ENCODE measurements around the gene BEX3.

Gene BEX3

DNA sequence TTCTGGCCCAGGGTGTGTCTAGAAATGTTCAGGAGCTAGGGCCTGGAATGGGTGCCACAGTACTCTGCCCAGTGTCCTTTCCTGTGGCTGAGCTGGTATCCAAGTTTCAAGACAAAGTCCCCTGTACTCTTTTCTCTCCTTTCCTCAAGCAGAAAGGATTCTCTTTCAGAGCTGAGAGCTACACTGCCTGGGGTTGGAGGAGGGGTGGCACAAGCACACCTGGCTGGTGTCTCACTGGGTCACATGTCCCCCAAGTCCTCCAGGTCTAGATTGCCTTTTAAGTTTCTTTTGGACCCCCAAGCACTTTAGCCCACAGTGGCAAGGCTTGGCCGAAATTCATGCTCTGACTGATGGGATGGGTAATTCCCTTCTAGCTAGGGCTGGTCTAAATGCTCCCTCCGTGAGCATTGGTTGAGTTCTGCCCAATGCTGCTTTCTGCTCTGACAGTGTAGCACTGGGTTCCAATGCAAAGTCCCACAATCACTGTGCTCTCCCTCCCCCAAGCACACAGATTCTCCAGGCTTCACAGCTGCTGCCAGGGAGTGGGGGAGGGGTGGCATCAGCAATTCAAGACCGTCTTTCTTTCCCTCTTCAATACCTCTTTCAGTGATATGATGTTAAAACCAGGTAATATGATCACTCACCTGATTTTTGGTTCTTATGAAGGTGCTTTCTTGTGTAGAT, 47.8 kb downstream of the BEX3 start:
- DNase-seq (ENCODE audit: low read depth in 1 of 2, low spot score in 1 of 2) = no peak

Data from activated T-helper 1 cell treated with anti-CD3 and anti-CD28 coated beads, Interleukin-2, amount 50 U/mL, for 16 hours (primary cell).